Endothelial cell of umbilical vein (primary cell): ENCODE measurements around the gene MOG. TPM values are rescaled to one million over a fixed set of nuclear protein-coding genes. Genes with fewer than 3 reads are reported as not detected.
A peak's percentile ranks its signal among the peaks of the same experiment; 100 is the strongest.

Experiments used
- BruUV-seq: library from RNA; stranded (reverse); fragments of 400-500 nt; replicated peaks from 2 replicates; lab custom pipeline; 2021; lab: Mats Ljungman, UMichigan
- CTCF ChIA-PET: fragments of 300-600, 350-600 bp; sonication (Branson Sonifier 250); formaldehyde crosslinking; loops from one replicate; lab custom pipeline; 2021; ENCODE audit warnings: antibody characterized with exemption, inconsistent platforms; lab: Charles Lee
- POLR2A ChIA-PET: fragments of 300-600, 350-600 bp; sonication (Branson Sonifier 250); formaldehyde crosslinking; loops from one replicate; lab custom pipeline; 2021; ENCODE audit warnings: antibody characterized with exemption, inconsistent platforms; lab: Charles Lee
- DNase-seq: peaks from one replicate; pipeline ENCODE4 v3.0.0-alpha.2; 2011; ENCODE audit warnings: low read depth, low spot score
- FAIRE-seq: peaks from 2 replicates; lab custom pipeline; 2011; peaks lifted over from hg19 to GRCh38; lab: Jason Lieb, UNC
- H2AFZ ChIP-seq: 2 replicates; pipeline ENCODE4 v1.6.0; 2012; ENCODE audit warnings: low read depth, low read length, control low read depth, inconsistent platforms
- H3K27ac ChIP-seq: 2 replicates; pipeline ENCODE4 v1.5.1; 2011; ENCODE audit warnings: low read depth, mild to moderate bottlenecking, control low read depth, low read length, moderate library complexity; ENCODE audit not compliant: insufficient read depth
- H3K27me3 ChIP-seq, 2 experiments: 2 replicates each; pipeline versions ENCODE4 v1.6.0 to v1.6.1; 2011; ENCODE audit warnings: low read length in 2 of 2, mixed read lengths in 1 of 2; ENCODE audit not compliant: control insufficient read depth in 2 of 2, insufficient read depth in 2 of 2
- H3K36me3 ChIP-seq, 2 experiments: 2 replicates in 1 of 2; 3 replicates in 1 of 2; pipeline ENCODE4 v1.5.1; 2011; ENCODE audit warnings: low read length in 2 of 2, mild to moderate bottlenecking in 1 of 2, moderate library complexity in 1 of 2; ENCODE audit not compliant: control insufficient read depth in 2 of 2, insufficient read depth in 2 of 2; ENCODE audit errors: extremely low read depth in 1 of 2
- H3K4me1 ChIP-seq: 3 replicates; pipeline ENCODE4 v1.5.1; 2011; ENCODE audit warnings: mild to moderate bottlenecking, low read length; ENCODE audit not compliant: control insufficient read depth, insufficient read depth; ENCODE audit errors: extremely low read depth
- H3K4me2 ChIP-seq: 2 replicates; pipeline ENCODE4 v1.6.1; 2011; ENCODE audit warnings: low read length, control low read depth, mixed read lengths; ENCODE audit not compliant: insufficient read depth
- H3K4me3 ChIP-seq, 3 experiments: fragments of 200-600 bp in 1 of 3; sonication (generic), shearing (Covaris generic) in 1 of 3; replicated peaks in 1 of 3; 2 replicates each; pipeline ENCODE4 v1.5.1; 2011 to 2016; ENCODE audit warnings: control low read depth in 3 of 3, low read length in 3 of 3, mild to moderate bottlenecking in 2 of 3, inconsistent platforms in 1 of 3, low read depth in 1 of 3, moderate library complexity in 1 of 3; ENCODE audit not compliant: insufficient read depth in 1 of 3
- H3K79me2 ChIP-seq: 2 replicates; pipeline ENCODE4 v1.6.0; 2012; ENCODE audit warnings: low read length, inconsistent platforms; ENCODE audit not compliant: control insufficient read depth, insufficient read depth
- H3K9ac ChIP-seq: replicated peaks from 2 replicates; pipeline ENCODE3; 2011; ENCODE audit warnings: low read length, control low read depth; ENCODE audit not compliant: insufficient read depth; ENCODE audit errors: extremely low read depth
- H3K9me1 ChIP-seq: replicated peaks from 3 replicates; pipeline ENCODE4 v1.6.0; 2011; ENCODE audit warnings: mild to moderate bottlenecking, low read length; ENCODE audit not compliant: control insufficient read depth, insufficient read depth; ENCODE audit errors: extremely low read depth
- H3K9me3 ChIP-seq: replicated peaks from 2 replicates; pipeline ENCODE4 v1.5.1; 2012; ENCODE audit warnings: low read length, inconsistent platforms; ENCODE audit not compliant: control insufficient read depth, insufficient read depth
- H4K20me1 ChIP-seq: replicated peaks from 2 replicates; pipeline ENCODE3; 2011; ENCODE audit warnings: mild to moderate bottlenecking, low read length; ENCODE audit not compliant: control insufficient read depth, insufficient read depth; ENCODE audit errors: extremely low read depth
- CTCF ChIP-seq, 2 donors: IDR thresholded peaks; 1 replicate in 1 of 2; 2 replicates in 1 of 2; pipeline ENCODE4 v1.5.1; 2011; ENCODE audit warnings: low read length in 2 of 2, mild to moderate bottlenecking in 2 of 2, moderate library complexity in 2 of 2, control low read depth in 1 of 2, inconsistent platforms in 1 of 2, low read depth in 1 of 2; ENCODE audit not compliant: insufficient read depth in 1 of 2; ENCODE audit errors: extremely low read depth in 1 of 2
- EZH2 ChIP-seq: IDR thresholded peaks from 2 replicates; pipeline ENCODE4 v1.6.1; 2012; ENCODE audit warnings: borderline replicate concordance, low read depth, mild to moderate bottlenecking, moderate library complexity, low read length, inconsistent platforms; ENCODE audit not compliant: severe bottlenecking
- FOS ChIP-seq: IDR thresholded peaks from 2 replicates; pipeline ENCODE4 v1.6.1; 2011; ENCODE audit warnings: mild to moderate bottlenecking, low read length, moderate library complexity, borderline replicate concordance; ENCODE audit not compliant: insufficient read depth
- GATA2 ChIP-seq: IDR thresholded peaks from 2 replicates; pipeline ENCODE4 v1.7.0; 2011; ENCODE audit warnings: low read depth, mild to moderate bottlenecking, moderate library complexity, mixed read lengths, low read length; ENCODE audit not compliant: insufficient read length, insufficient read depth
- JUN ChIP-seq: IDR thresholded peaks from 2 replicates; pipeline ENCODE4 v1.6.1; 2011; ENCODE audit warnings: borderline replicate concordance, low read depth; ENCODE audit not compliant: insufficient read length, insufficient read depth
- MYC ChIP-seq: IDR thresholded peaks from one replicate; pipeline ENCODE4 v1.6.1; 2011; ENCODE audit warnings: mild to moderate bottlenecking, low read depth, low read length
- POLR2A ChIP-seq: IDR thresholded peaks from 2 replicates; pipeline ENCODE4 v1.6.1; 2012; ENCODE audit warnings: low read depth, mild to moderate bottlenecking, control low read depth, low read length
- POLR2AphosphoS5 ChIP-seq: IDR thresholded peaks from 2 replicates; pipeline ENCODE4 v1.6.1; 2012; ENCODE audit warnings: low read depth, mild to moderate bottlenecking, control low read depth, low read length, moderate library complexity; ENCODE audit not compliant: insufficient read depth
- dilution Hi-C: fragments of 300-500 bp; cut with MboI; formaldehyde crosslinking; loops from one replicate; pipeline ENCODE4 v1.15.0; 2019; ENCODE audit warnings: low sequenced_read_pairs; ENCODE audit not compliant: extremely low pct_ligation_motif_present
- intact Hi-C: fragments of 100-400 bp; cut with micrococcal nuclease; formaldehyde crosslinking; loops from one replicate; pipeline ENCODE4 v1.10.0; 2022
- polyA plus RNA-seq, 4 experiments: library from polyadenylated mRNA; depleted of rRNA in 3 of 4; stranded (reverse) in 3 of 4; unstranded in 1 of 4; fragments of >200 nt; gene quantifications; 2 replicates each; pipeline versions ENCODE4 v1.2.1 to v1.2.3, GENCODE V29; 2011 to 2012; ENCODE audit warnings: missing spikeins in 1 of 4
- total RNA-seq: library from RNA; stranded (reverse); gene quantifications from 2 replicates; pipeline ENCODE4 v1.2.3, GENCODE V29; 2021
- TF ChIP-seq, protein P1 (sequence below): IDR thresholded peaks from 2 replicates; pipeline ENCODE4 v1.6.1; 2011; ENCODE audit not compliant: insufficient read depth, insufficient read length

MOG gene
- total and polyA plus RNA-seq, 2 donors (not counting 3 experiments of a cell fraction or from before 2014, with no cell fraction given), result not detected

- H3K9me3 ChIP-seq, result no peaks in the 10 kb centered on the region
- H3K27ac ChIP-seq, result peak overlapping the region; percentile 37
- TF ChIP-seq POLR2A, result no peak
- no peak for TF ChIP-seq POLR2AphosphoS5
- no peak for TF ChIP-seq MYC
- TF ChIP-seq, protein P1, sequence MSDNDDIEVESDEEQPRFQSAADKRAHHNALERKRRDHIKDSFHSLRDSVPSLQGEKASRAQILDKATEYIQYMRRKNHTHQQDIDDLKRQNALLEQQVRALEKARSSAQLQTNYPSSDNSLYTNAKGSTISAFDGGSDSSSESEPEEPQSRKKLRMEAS, result no peak
- TF ChIP-seq CTCF (IDR thresholded peaks at IDR 0.05; ENCODE audit: extremely low read depth in 1 of 2, insufficient read depth in 1 of 2, low read depth in 1 of 2, low read length in 2 of 2), result no peak
- no peak for TF ChIP-seq FOS
- no peak for TF ChIP-seq JUN
- TF ChIP-seq GATA2, result no peak
- no peak for TF ChIP-seq EZH2
- H3K4me3 ChIP-seq, result peak overlapping the region; percentile 48 to 63 (median 58)
- H3K36me3 ChIP-seq, result peaks cover 3 to 6% of the 10 kb centered on the region in 2 experiments
- no peaks in the 10 kb centered on the region for H3K9me1 ChIP-seq
- ChIA-PET CTCF (interaction anchor here (1.2 to 3.8 kb wide), 4 partner anchors 9 to 27 kb away, joined by 3 to 23 read pairs (median 10); no protein-coding TSS in a partner anchor), POLR2A (interaction anchor here (1.6 kb wide), 1 partner anchor 23 kb away, joined by 8 read pairs; no protein-coding TSS in a partner anchor)
- no peak for DNase-seq
- FAIRE-seq, result no peak
- H3K79me2 ChIP-seq, result no peaks in the 10 kb centered on the region
- H2AFZ ChIP-seq, result peak overlapping the region; percentile 79
- no TSS peak for BruUV-seq
- H3K4me1 ChIP-seq, result peaks cover 28% of the 10 kb centered on the region
- intact Hi-C loops, result loop anchor here (5.0 kb wide), 1 partner anchor 1290 kb away; the partner anchor contains the start of gene ZSCAN31
- H3K27me3 ChIP-seq, result no peaks in the 10 kb centered on the region
- peak overlapping the region; percentile 63 for H3K9ac ChIP-seq
- H4K20me1 ChIP-seq, result no peaks in the 10 kb centered on the region
- peak overlapping the region; percentile 66 for H3K4me2 ChIP-seq
- dilution Hi-C loops, result no loop called here
Observed at GRCh38 chr6:29626948-29627754, 29.7 kb upstream of the MOG start.
